ENCODE results near the gene LIMS3.
"Not testable (repeated sequence)": the region's sequence is repeated elsewhere in the genome, so short reads cannot be mapped to it uniquely, and the experiment has no call there.

Gene LIMS3

GRCh38 chr2:109927803-109928202 is 29.3 kb downstream of the LIMS3 start:
- not testable (repeated sequence) for DNase-seq

- DNase-seq: not testable (repeated sequence)
These were observed 30.7 kb downstream of the LIMS3 start for GRCh38 chr2:109929222-109929621.

GRCh38 chr2:109936534-109936933 is 38.0 kb downstream of the LIMS3 start:
- not testable (repeated sequence) for DNase-seq

- DNase-seq: not testable (repeated sequence)
These were observed 46.9 kb downstream of the LIMS3 start for GRCh38 chr2:109945362-109945761.

- DNase-seq: not testable (repeated sequence)
These were observed 48.9 kb downstream of the LIMS3 start for GRCh38 chr2:109947262-109947958.

- DNase-seq: not testable (repeated sequence)
These were observed 49.6 kb downstream of the LIMS3 start for GRCh38 chr2:109947959-109948520.

- DNase-seq: not testable (repeated sequence)
These were observed 51.8 kb downstream of the LIMS3 start for GRCh38 chr2:109950146-109950843.

GRCh38 chr2:109963942-109964341 is 65.5 kb downstream of the LIMS3 start:
- DNase-seq: not testable (repeated sequence)

GRCh38 chr2:109965482-109965881 is 67.0 kb downstream of the LIMS3 start:
- not testable (repeated sequence) for DNase-seq

GRCh38 chr2:109966107-109966736 is 67.7 kb downstream of the LIMS3 start:
- DNase-seq: not testable (repeated sequence)

- not testable (repeated sequence) for DNase-seq
These were observed 68.4 kb downstream of the LIMS3 start for GRCh38 chr2:109966858-109967257.

GRCh38 chr2:109969864-109970263 is 71.4 kb downstream of the LIMS3 start:
- not testable (repeated sequence) for DNase-seq

GRCh38 chr2:109971710-109972109 is 73.2 kb downstream of the LIMS3 start:
- not testable (repeated sequence) for DNase-seq

All from activated effector memory CD4-positive, alpha-beta T cell treated with Interleukin-2 at 50 U/mL for 16 hours (primary cell).